Endothelial cell of umbilical vein (primary cell): ENCODE data around the gene GHRH. TPM values are rescaled to one million over a fixed set of nuclear protein-coding genes. Genes with fewer than 3 reads are reported as not detected.

Experiments
- BruUV-seq: library from RNA; stranded (reverse); fragments of 400-500 nt; replicated peaks from 2 replicates; lab custom pipeline; 2021; lab: Mats Ljungman, UMichigan
- CTCF ChIA-PET: fragments of 300-600, 350-600 bp; sonication (Branson Sonifier 250); formaldehyde crosslinking; loops from one replicate; lab custom pipeline; 2021; ENCODE audit warnings: antibody characterized with exemption, inconsistent platforms; lab: Charles Lee
- POLR2A ChIA-PET: fragments of 300-600, 350-600 bp; sonication (Branson Sonifier 250); formaldehyde crosslinking; loops from one replicate; lab custom pipeline; 2021; ENCODE audit warnings: antibody characterized with exemption, inconsistent platforms; lab: Charles Lee
- DNase-seq: peaks from one replicate; pipeline ENCODE4 v3.0.0-alpha.2; 2011; ENCODE audit warnings: low read depth, low spot score
- FAIRE-seq: peaks from 2 replicates; lab custom pipeline; 2011; peaks lifted over from hg19 to GRCh38; lab: Jason Lieb, UNC
- H2AFZ ChIP-seq: 2 replicates; pipeline ENCODE4 v1.6.0; 2012; ENCODE audit warnings: low read depth, low read length, control low read depth, inconsistent platforms
- H3K27ac ChIP-seq: 2 replicates; pipeline ENCODE4 v1.5.1; 2011; ENCODE audit warnings: low read depth, mild to moderate bottlenecking, control low read depth, low read length, moderate library complexity; ENCODE audit not compliant: insufficient read depth
- H3K27me3 ChIP-seq, 2 experiments: 2 replicates each; pipeline versions ENCODE4 v1.6.0 to v1.6.1; 2011; ENCODE audit warnings: low read length in 2 of 2, mixed read lengths in 1 of 2; ENCODE audit not compliant: control insufficient read depth in 2 of 2, insufficient read depth in 2 of 2
- H3K36me3 ChIP-seq, 2 experiments: 2 replicates in 1 of 2; 3 replicates in 1 of 2; pipeline ENCODE4 v1.5.1; 2011; ENCODE audit warnings: low read length in 2 of 2, mild to moderate bottlenecking in 1 of 2, moderate library complexity in 1 of 2; ENCODE audit not compliant: control insufficient read depth in 2 of 2, insufficient read depth in 2 of 2; ENCODE audit errors: extremely low read depth in 1 of 2
- H3K4me1 ChIP-seq: 3 replicates; pipeline ENCODE4 v1.5.1; 2011; ENCODE audit warnings: mild to moderate bottlenecking, low read length; ENCODE audit not compliant: control insufficient read depth, insufficient read depth; ENCODE audit errors: extremely low read depth
- H3K4me2 ChIP-seq: 2 replicates; pipeline ENCODE4 v1.6.1; 2011; ENCODE audit warnings: low read length, control low read depth, mixed read lengths; ENCODE audit not compliant: insufficient read depth
- H3K4me3 ChIP-seq, 3 experiments: fragments of 200-600 bp in 1 of 3; sonication (generic), shearing (Covaris generic) in 1 of 3; replicated peaks in 1 of 3; 2 replicates each; pipeline ENCODE4 v1.5.1; 2011 to 2016; ENCODE audit warnings: control low read depth in 3 of 3, low read length in 3 of 3, mild to moderate bottlenecking in 2 of 3, inconsistent platforms in 1 of 3, low read depth in 1 of 3, moderate library complexity in 1 of 3; ENCODE audit not compliant: insufficient read depth in 1 of 3
- H3K79me2 ChIP-seq: 2 replicates; pipeline ENCODE4 v1.6.0; 2012; ENCODE audit warnings: low read length, inconsistent platforms; ENCODE audit not compliant: control insufficient read depth, insufficient read depth
- H3K9ac ChIP-seq: replicated peaks from 2 replicates; pipeline ENCODE3; 2011; ENCODE audit warnings: low read length, control low read depth; ENCODE audit not compliant: insufficient read depth; ENCODE audit errors: extremely low read depth
- H3K9me1 ChIP-seq: replicated peaks from 3 replicates; pipeline ENCODE4 v1.6.0; 2011; ENCODE audit warnings: mild to moderate bottlenecking, low read length; ENCODE audit not compliant: control insufficient read depth, insufficient read depth; ENCODE audit errors: extremely low read depth
- H3K9me3 ChIP-seq: replicated peaks from 2 replicates; pipeline ENCODE4 v1.5.1; 2012; ENCODE audit warnings: low read length, inconsistent platforms; ENCODE audit not compliant: control insufficient read depth, insufficient read depth
- H4K20me1 ChIP-seq: replicated peaks from 2 replicates; pipeline ENCODE3; 2011; ENCODE audit warnings: mild to moderate bottlenecking, low read length; ENCODE audit not compliant: control insufficient read depth, insufficient read depth; ENCODE audit errors: extremely low read depth
- CTCF ChIP-seq, 2 donors: IDR thresholded peaks; 1 replicate in 1 of 2; 2 replicates in 1 of 2; pipeline ENCODE4 v1.5.1; 2011; ENCODE audit warnings: low read length in 2 of 2, mild to moderate bottlenecking in 2 of 2, moderate library complexity in 2 of 2, control low read depth in 1 of 2, inconsistent platforms in 1 of 2, low read depth in 1 of 2; ENCODE audit not compliant: insufficient read depth in 1 of 2; ENCODE audit errors: extremely low read depth in 1 of 2
- EZH2 ChIP-seq: IDR thresholded peaks from 2 replicates; pipeline ENCODE4 v1.6.1; 2012; ENCODE audit warnings: borderline replicate concordance, low read depth, mild to moderate bottlenecking, moderate library complexity, low read length, inconsistent platforms; ENCODE audit not compliant: severe bottlenecking
- FOS ChIP-seq: IDR thresholded peaks from 2 replicates; pipeline ENCODE4 v1.6.1; 2011; ENCODE audit warnings: mild to moderate bottlenecking, low read length, moderate library complexity, borderline replicate concordance; ENCODE audit not compliant: insufficient read depth
- GATA2 ChIP-seq: IDR thresholded peaks from 2 replicates; pipeline ENCODE4 v1.7.0; 2011; ENCODE audit warnings: low read depth, mild to moderate bottlenecking, moderate library complexity, mixed read lengths, low read length; ENCODE audit not compliant: insufficient read length, insufficient read depth
- JUN ChIP-seq: IDR thresholded peaks from 2 replicates; pipeline ENCODE4 v1.6.1; 2011; ENCODE audit warnings: borderline replicate concordance, low read depth; ENCODE audit not compliant: insufficient read length, insufficient read depth
- MYC ChIP-seq: IDR thresholded peaks from one replicate; pipeline ENCODE4 v1.6.1; 2011; ENCODE audit warnings: mild to moderate bottlenecking, low read depth, low read length
- POLR2A ChIP-seq: IDR thresholded peaks from 2 replicates; pipeline ENCODE4 v1.6.1; 2012; ENCODE audit warnings: low read depth, mild to moderate bottlenecking, control low read depth, low read length
- POLR2AphosphoS5 ChIP-seq: IDR thresholded peaks from 2 replicates; pipeline ENCODE4 v1.6.1; 2012; ENCODE audit warnings: low read depth, mild to moderate bottlenecking, control low read depth, low read length, moderate library complexity; ENCODE audit not compliant: insufficient read depth
- dilution Hi-C: fragments of 300-500 bp; cut with MboI; formaldehyde crosslinking; loops from one replicate; pipeline ENCODE4 v1.15.0; 2019; ENCODE audit warnings: low sequenced_read_pairs; ENCODE audit not compliant: extremely low pct_ligation_motif_present
- intact Hi-C: fragments of 100-400 bp; cut with micrococcal nuclease; formaldehyde crosslinking; loops from one replicate; pipeline ENCODE4 v1.10.0; 2022
- polyA plus RNA-seq, 4 experiments: library from polyadenylated mRNA; depleted of rRNA in 3 of 4; stranded (reverse) in 3 of 4; unstranded in 1 of 4; fragments of >200 nt; gene quantifications; 2 replicates each; pipeline versions ENCODE4 v1.2.1 to v1.2.3, GENCODE V29; 2011 to 2012; ENCODE audit warnings: missing spikeins in 1 of 4
- total RNA-seq: library from RNA; stranded (reverse); gene quantifications from 2 replicates; pipeline ENCODE4 v1.2.3, GENCODE V29; 2021
- TF ChIP-seq, protein P1 (sequence below): IDR thresholded peaks from 2 replicates; pipeline ENCODE4 v1.6.1; 2011; ENCODE audit not compliant: insufficient read depth, insufficient read length

GHRH gene
- total and polyA plus RNA-seq, 2 donors (not counting 3 experiments of a cell fraction or from before 2014, with no cell fraction given): not detected

DNA sequence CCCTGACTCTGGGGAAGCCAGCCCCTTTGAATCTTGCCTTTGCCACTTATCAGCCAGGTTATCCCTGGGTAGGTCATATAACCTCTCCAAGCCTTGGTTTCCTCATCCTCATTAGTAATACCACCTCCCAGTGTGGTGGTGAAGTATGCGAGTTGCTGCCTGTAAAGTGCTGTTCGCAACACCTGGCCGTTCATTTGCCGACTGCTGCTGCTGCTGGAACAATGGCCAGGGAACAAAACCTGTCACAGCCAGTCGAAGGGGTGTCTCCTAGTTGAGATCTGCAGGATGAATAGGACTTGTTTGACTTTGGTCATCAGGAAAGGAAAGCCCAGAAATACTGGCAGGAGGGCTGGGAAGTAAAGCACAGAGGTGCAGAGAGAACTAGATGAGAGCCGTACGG is 34.0 kb upstream of the GHRH start:
- intact Hi-C loops: loop anchor here (5.0 kb wide), 1 partner anchor 52 kb away; the partner anchor contains the start of gene SRC
- H3K4me1 ChIP-seq: peaks cover 39% of the 10 kb centered on the region
- dilution Hi-C loops: no loop called here
- TF ChIP-seq, protein P1, sequence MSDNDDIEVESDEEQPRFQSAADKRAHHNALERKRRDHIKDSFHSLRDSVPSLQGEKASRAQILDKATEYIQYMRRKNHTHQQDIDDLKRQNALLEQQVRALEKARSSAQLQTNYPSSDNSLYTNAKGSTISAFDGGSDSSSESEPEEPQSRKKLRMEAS: no peak
- TF ChIP-seq FOS (no peak), POLR2AphosphoS5 (no peak), POLR2A (no peak), CTCF (IDR thresholded peaks at IDR 0.05; ENCODE audit: extremely low read depth in 1 of 2, insufficient read depth in 1 of 2, low read depth in 1 of 2, low read length in 2 of 2) (no peak), JUN (no peak), EZH2 (no peak), MYC (no peak), GATA2 (no peak)
- H4K20me1 ChIP-seq: peaks cover 2% of the 10 kb centered on the region
- no peak overlapping the region for H2AFZ ChIP-seq
- H3K9ac ChIP-seq: peak overlapping the region; percentile 39
- H3K9me1 ChIP-seq: no peaks in the 10 kb centered on the region
- ChIA-PET CTCF (interaction anchor here (0.5 kb wide), 1 partner anchor 240 kb away, joined by 3 read pairs; no protein-coding TSS in a partner anchor), POLR2A (no interaction called here)
- peaks cover 63% of the 10 kb centered on the region for H3K79me2 ChIP-seq
- FAIRE-seq (no peak), DNase-seq (no peak)
- H3K27ac ChIP-seq: peak overlapping the region; percentile 65
- H3K27me3 ChIP-seq: no peaks in the 10 kb centered on the region
- H3K9me3 ChIP-seq: no peaks in the 10 kb centered on the region
- peak overlapping the region; percentile 34 for H3K4me2 ChIP-seq
- BruUV-seq: no TSS peak
- no peak overlapping the region for H3K4me3 ChIP-seq
- H3K36me3 ChIP-seq: no peaks in the 10 kb centered on the region
